NCI-H1105 treated with DMSO at 0.1 percent for 48 hours (cell line): Measurements from ENCODE around the gene EXD3.
"Not testable (repeated sequence)": the region's sequence is repeated elsewhere in the genome, so short reads cannot be mapped to it uniquely, and the experiment has no call there.

Experiments used
- DNase-seq: peaks from one replicate; lab custom pipeline; 2025; lab: John Stamatoyannopoulos, UW

Gene EXD3

DNA sequence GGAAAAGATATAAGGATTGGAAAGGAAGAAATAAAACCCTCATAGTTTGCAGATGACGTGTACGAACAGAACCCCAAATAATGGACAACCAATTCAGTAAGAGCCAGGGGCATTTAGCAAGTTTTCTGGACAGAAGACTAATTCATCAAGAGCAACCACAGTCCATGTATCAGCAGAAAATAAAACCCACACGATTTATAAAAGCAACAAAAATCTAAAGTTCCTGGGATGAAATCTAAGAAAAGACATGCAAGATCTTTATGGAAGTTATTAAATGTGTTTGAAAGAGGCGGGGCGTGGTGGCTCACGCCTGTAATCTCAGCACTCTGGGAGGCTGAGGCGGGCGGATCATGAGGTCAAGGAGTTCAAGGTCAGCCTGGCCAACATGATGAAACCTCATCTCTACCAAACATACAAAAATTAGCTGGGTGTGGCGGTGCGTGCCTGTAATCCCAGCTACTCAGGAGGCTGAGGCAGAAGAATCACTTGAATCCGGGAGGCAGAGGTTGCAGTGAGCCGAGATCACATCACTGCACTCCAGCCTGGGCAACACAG, 83.0 kb downstream of the EXD3 start:
- DNase-seq = not testable (repeated sequence)

DNA sequence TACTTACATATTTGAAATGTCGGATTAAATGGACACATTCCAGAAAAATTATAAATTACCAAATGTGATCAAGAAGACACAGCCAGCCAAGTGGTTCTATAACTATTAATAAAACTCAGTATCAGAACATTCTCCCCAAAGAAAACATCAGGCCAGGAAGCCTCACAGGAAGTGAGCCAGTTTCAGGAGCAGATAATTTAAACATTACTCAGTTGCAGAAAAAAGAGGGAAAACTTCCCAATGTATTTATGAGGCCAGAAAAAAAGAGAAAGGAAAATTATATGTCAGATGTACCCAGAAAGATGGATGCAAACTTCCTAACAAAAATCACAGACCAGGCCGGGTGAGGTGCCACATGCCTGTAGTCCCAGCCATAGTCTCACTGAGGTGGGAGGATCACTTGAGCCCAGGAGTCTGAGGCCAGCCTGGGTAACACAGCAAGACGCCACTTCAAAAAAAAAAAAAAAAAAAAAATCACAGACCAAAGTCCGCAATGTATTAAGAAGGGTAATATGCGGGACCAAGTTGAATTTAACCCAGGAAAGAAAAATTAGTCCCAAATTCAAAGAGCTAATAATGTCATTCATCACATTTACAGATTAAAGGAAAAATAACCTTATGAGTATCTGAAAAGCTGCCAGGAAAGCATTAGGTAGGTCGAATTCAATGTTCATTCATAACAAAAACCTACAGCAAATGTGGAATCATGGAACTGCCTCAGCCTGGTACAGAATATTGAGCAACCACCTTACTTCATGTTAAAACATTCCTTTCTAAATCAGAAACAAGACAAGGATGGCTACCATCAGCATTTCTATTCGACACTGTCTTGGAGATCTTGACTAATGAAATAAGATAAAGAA, 83.7 kb downstream of the EXD3 start:
- DNase-seq = no peak

GRCh38 chr9:137336735-137337134, 86.2 kb downstream of the EXD3 start:
- DNase-seq = no peak

GRCh38 chr9:137333016-137333671, 89.8 kb downstream of the EXD3 start:
- DNase-seq = no peak

GRCh38 chr9:137331929-137332328, 91.0 kb downstream of the EXD3 start:
- DNase-seq = no peak

DNA sequence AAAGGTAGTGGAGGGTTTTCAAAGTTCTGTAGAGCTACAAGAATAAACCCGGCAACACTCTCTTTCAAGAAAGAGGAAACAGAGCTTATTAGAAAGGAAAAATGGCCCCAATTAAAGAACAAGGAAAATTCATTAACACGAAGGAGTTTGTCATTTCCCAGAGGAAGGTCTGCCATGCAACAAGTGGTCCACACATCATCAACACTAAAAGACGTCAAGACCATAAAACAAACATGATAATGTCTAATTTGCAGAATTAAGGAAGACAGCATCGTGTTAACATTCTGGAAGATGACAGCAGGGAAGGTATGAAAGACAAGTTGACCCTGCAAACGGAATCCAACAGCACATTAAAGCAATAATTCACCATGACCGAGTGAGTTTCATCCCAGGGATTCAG, 92.3 kb downstream of the EXD3 start:
- DNase-seq = no peak

- DNase-seq = not testable (repeated sequence)
These were observed 93.4 kb downstream of the EXD3 start for GRCh38 chr9:137329590-137329989.

DNA sequence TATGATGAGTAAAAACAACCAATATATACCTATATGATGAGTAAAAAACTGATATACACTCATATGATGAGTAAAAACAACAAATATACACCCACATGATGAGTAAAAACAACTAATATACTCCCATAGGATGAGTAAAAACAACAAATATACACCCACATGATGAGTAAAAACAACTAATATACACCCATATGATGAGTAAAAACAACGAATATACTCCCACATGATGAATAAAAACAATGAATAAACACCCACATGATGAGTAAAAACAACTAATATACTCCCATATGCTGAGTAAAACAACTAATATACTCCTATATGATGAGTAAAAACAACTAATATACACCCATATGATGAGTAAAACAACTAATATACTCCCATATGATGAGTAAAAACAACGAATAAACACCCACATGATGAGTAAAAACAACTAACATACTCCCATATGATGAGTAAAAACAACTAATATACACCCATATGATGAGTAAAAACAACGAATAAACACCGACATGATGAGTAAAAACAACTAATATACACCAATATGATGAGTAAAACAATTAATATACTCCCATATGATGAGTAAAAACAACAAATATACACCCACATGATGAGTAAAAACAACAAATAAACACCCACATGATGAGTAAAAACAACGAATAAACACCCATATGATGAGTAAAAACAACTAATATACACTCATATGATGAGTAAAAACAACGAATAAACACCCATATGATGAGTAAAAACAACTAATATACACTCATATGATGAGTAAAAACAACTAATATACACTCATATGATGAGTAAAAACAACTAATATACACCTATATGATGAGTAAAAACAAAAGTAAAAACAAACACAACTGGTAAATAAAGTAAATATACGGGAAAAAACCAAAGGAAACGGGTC, 95.1 kb downstream of the EXD3 start:
- DNase-seq = not testable (repeated sequence)

DNA sequence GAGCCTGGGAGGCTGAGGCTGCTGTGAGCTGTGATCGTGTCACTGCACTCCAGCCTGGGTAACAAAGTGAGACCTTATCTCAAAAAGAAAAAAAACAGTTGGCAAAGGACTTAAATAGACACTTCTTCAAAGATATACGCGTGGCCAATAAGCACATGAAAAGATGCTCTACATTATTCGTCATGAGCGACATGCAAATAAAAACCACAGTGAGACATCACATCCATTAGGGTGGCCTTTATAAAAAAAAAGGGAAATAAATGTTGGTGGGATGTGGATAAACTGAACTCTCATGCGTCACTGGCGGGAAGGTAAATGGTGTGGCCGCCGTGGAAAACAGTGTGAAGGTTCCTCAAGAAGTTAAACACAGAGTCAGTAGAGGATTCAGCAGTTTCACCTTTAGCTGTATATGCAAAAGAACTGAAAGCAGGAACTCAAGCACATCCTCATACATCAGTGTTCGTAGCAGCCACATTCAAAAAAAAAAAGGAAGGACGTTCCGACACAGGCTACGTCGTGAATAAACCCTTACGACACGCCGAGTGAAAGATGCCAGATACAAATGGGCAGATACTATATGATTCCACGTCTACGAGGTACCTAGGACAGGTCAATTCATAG, 96.4 kb downstream of the EXD3 start:
- DNase-seq = no peak

DNA sequence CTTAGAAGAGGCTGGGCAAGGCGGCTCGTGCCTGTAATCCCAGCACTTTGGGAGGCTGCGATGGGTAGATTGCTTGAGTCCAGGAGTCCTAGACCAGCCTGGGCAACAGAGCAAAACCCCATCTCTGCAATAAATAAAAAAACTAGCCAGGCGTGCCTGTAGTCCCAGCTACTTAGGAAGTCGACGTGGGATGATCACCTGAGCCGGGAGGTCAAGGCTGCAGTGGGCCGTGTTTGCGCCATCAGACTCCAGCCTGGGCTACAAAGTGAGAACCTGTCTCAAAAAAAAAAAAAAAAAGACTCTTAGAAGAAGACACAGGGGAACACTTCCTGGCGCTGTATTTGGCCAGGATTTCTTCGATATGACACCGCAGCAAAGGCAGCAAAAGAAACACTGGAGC, 97.2 kb downstream of the EXD3 start:
- DNase-seq = no peak

GRCh38 chr9:137325124-137325523, 97.8 kb downstream of the EXD3 start:
- DNase-seq = no peak

DNA sequence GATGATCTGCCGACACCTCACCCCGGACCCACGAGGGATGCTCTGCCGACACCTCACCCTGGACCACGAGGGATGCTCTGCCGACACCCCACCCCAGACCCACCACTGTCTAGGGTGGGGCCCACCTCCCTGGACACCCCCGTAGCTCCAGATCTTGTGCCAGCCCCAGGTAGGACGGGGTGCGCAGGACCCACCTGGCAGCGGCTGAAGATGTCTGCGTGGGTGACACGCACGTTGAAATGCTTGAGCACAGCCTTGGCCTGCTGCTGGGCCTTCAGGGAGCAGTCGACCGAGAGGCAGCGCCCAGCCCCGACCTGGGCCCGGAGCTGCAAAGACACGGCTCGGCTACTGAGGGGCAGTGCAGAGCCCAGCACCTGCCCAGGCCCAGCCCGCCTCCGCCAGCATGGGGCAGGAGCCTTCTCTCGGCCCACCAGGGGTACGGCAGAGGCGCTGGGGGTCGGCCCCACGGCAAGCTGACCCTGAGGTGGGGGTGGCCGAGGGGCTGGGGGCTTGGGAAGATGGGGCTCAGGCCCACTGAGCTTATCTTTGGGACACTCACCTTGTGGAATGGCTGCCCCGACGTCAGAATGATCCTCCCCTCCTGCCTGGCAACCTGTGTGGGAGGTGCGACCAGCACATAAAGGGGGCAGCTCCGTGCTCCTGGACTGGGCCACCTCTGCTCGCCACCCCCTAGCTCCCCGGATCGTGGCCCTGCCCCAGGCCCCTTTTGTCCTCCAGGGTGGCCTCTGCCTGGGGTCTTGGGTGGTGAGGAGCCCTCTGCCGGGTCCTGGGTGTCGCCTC, 99.2 kb downstream of the EXD3 start:
- no peak for DNase-seq

GRCh38 chr9:137321726-137322361, 101.1 kb downstream of the EXD3 start:
- DNase-seq = no peak

DNA sequence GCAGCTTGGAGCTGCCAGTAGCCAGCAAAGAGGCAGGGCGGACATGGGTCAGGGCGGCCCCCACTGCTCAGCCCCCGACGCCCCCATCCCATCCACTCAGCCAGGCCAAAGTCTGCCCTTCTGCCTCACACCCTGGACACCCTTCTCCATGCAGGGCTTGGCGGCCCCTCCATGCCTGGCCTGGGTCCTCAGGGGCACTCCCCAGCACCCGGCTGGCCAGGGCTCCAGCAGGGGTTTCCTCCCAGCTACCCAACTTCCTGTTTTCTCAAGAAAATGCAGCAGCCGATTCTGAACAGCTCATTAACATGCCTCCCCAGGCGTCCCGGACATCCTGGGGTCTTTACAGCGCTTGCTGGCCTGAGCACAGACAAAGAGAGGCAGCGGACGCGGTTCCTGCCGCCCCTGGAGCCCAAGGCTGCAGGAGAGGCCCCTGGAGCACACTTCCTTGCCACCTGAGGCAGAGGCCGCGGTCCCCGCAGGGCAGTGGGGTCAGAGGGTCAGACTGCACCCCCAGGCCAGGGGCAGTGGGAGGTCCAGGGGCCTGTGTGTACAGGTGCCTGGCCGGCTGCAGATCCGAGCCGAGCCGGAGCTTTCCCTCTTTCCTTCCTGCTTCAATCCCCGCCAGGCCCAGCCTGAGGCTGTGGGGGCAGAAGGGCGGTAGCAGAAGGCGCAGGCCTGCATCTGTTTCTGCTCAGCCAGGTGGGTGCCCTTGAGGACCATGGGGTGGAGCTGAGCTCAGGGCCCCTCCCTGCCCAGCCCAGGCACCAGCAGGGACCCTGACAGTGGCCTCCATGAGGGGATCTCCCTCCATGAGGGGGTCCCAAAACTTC, 102.2 kb downstream of the EXD3 start:
- no peak for DNase-seq

GRCh38 chr9:137319739-137320551, 103.0 kb downstream of the EXD3 start:
- no peak for DNase-seq

DNA sequence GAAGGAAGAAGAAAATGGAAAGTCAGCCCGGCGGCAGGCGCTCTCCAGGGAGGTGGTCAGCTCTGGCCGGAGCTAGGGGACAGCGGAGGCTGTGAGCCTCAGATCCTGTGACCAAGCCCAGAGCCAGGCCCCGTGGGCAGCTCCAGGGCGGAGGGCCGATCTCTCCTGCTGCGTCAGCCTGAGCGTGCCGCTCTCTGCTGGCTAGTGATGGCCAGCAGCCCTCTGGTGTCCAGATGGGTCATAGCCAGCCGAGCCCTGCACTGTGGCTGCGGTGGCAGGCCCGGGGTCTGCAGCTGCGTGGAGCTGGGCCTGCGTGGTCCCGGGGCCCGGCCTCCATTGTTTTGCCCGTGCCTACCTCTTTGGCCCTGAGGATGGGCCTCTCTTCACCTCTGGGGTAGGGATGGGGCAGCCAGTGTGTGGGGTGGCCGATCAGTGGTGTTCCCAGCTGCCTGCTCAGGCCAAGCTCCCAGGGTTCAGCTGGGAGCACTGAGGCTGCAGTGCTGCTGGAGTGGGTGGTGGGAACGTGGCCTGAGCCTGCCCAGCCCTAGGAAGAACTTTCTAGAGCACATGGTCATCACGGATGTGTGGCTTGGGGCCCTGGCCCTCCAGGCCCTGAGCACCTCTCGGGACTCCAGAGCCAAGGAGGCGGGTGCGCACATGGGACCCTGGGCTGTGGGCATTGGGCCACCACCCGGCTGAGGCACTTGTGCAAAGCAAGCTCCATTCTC, 103.8 kb downstream of the EXD3 start:
- no peak for DNase-seq

DNA sequence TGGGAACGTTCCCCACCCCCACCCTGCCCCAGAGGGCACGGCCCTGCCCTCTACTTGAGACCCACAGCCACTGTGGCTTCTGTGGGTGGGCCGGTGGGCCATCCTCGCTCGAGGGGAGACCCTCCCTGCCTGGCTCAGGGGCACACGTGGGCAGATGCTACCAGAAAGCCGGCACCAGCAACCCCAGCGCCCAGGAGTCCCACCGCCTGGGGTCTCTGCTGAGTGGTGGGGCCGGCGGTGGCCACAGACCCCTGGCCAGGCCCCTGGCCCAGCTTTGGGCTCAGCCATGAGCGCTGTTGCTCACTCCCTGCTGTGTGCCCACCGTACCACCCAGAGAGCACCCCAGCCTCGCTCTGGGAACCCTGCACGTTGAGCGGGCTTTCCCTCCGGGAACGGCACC, 104.4 kb downstream of the EXD3 start:
- DNase-seq = no peak
